ENCODE results near the gene GRID2. TPM values are rescaled to one million over a fixed set of nuclear protein-coding genes. Genes with fewer than 3 reads are reported as not detected.

Gene GRID2
- total and polyA plus RNA-seq, 4 donors = under 0.01 to 0.02 TPM; not detected in 2

- Histone ChIP-seq H3K27ac (ENCODE audit: low read depth in 1 of 2, low read length in 2 of 2) (no peak overlapping the region), H3K9ac (ENCODE audit: low read depth in 1 of 2, low read length in 2 of 2) (no peak overlapping the region), H3K9me3 (ENCODE audit: control insufficient read depth in 4 of 4, low read length in 3 of 4) (no peaks in the 10 kb centered on the region), H3K36me3 (ENCODE audit: control insufficient read depth in 4 of 4, insufficient read depth in 3 of 4, low read depth in 1 of 4, low read length in 3 of 4) (no peaks in the 10 kb centered on the region), H3K4me3 (ENCODE audit: low read depth in 1 of 3, low read length in 3 of 3) (no peak overlapping the region), H3K27me3 (ENCODE audit: control insufficient read depth in 4 of 4, insufficient read depth in 4 of 4, low read length in 3 of 4) (no peaks in the 10 kb centered on the region), H3K4me1 (ENCODE audit: control insufficient read depth in 4 of 4, insufficient read depth in 4 of 4, low read length in 3 of 4) (no peaks in the 10 kb centered on the region)
- no peak for DNase-seq (ENCODE audit: low spot score)
- no peak for TF ChIP-seq EGR1 (IDR thresholded peaks at IDR 0.05; ENCODE audit: low read depth in 2 of 2)
- no peak for TF ChIP-seq HNF4A (conservative IDR thresholded peaks at IDR 0.05)
- no peak for TF ChIP-seq NR2F2 (IDR thresholded peaks at IDR 0.05)
- no peak for TF ChIP-seq SP1 (IDR thresholded peaks at IDR 0.05)
- no peak for TF ChIP-seq FOXA1 (IDR thresholded peaks at IDR 0.05)
- no peak for TF ChIP-seq REST (IDR thresholded peaks at IDR 0.05)
- no peak for TF ChIP-seq FOXA2 (IDR thresholded peaks at IDR 0.05)
- no peak for TF ChIP-seq ZBTB33 (IDR thresholded peaks at IDR 0.05)
- no peak for TF ChIP-seq RXRA (IDR thresholded peaks at IDR 0.05)
- no peak for TF ChIP-seq MAX (IDR thresholded peaks at IDR 0.05)
- TF ChIP-seq CTCF (IDR thresholded peaks at IDR 0.05; ENCODE audit: low read depth, low read length, missing input control) = no peak
Observed at GRCh38 chr4:92840880-92841279, 537.1 kb downstream of the GRID2 start.

- 87% methylated on average over 4 of the region's 4 CpGs for WGBS
- H3K4me1 ChIP-seq (ENCODE audit: control insufficient read depth in 4 of 4, insufficient read depth in 4 of 4, low read length in 3 of 4) = no peaks in the 10 kb centered on the region
- no peak overlapping the region for H3K9ac ChIP-seq (ENCODE audit: low read depth in 1 of 2, low read length in 2 of 2)
- H3K36me3 ChIP-seq (ENCODE audit: control insufficient read depth in 4 of 4, insufficient read depth in 3 of 4, low read depth in 1 of 4, low read length in 3 of 4) = no peaks in the 10 kb centered on the region
- H3K9me3 ChIP-seq (ENCODE audit: control insufficient read depth in 4 of 4, low read length in 3 of 4) = no peaks in the 10 kb centered on the region
- no peak overlapping the region for H3K27ac ChIP-seq (ENCODE audit: low read depth in 1 of 2, low read length in 2 of 2)
- no peaks in the 10 kb centered on the region for H3K27me3 ChIP-seq (ENCODE audit: control insufficient read depth in 4 of 4, insufficient read depth in 4 of 4, low read length in 3 of 4)
- H3K4me3 ChIP-seq (ENCODE audit: low read depth in 1 of 3, low read length in 3 of 3) = no peak overlapping the region
- no peak for DNase-seq (ENCODE audit: low spot score)
- no peak for TF ChIP-seq NR2F2 (IDR thresholded peaks at IDR 0.05)
- TF ChIP-seq FOXA2 (IDR thresholded peaks at IDR 0.05) = no peak
- no peak for TF ChIP-seq EGR1 (IDR thresholded peaks at IDR 0.05; ENCODE audit: low read depth in 2 of 2)
- no peak for TF ChIP-seq RXRA (IDR thresholded peaks at IDR 0.05)
- TF ChIP-seq RAD21 (IDR thresholded peaks at IDR 0.05) = no peak
- no peak for TF ChIP-seq SP1 (IDR thresholded peaks at IDR 0.05)
- TF ChIP-seq CTCF (IDR thresholded peaks at IDR 0.05; ENCODE audit: low read depth, low read length, missing input control) = no peak
- no peak for TF ChIP-seq ATF3 (IDR thresholded peaks at IDR 0.05)
- TF ChIP-seq TAF1 (conservative IDR thresholded peaks at IDR 0.05) = no peak
- no peak for TF ChIP-seq REST (IDR thresholded peaks at IDR 0.05)
- no peak for TF ChIP-seq MAX (IDR thresholded peaks at IDR 0.05)
- no peak for TF ChIP-seq ZBTB33 (IDR thresholded peaks at IDR 0.05)
- TF ChIP-seq FOXA1 (IDR thresholded peaks at IDR 0.05) = no peak
Observed at GRCh38 chr4:92843784-92844183, 540.0 kb downstream of the GRID2 start.

Measured in liver (tissue), 9 donors.